ENCODE results near the gene FBN2.

The FBN2 gene

GRCh38 chr5:128376577-128376976, 161.5 kb downstream of the FBN2 start:
- H3K4me1 Mint-ChIP-seq = no peaks in the 10 kb centered on the region
- no peaks in the 10 kb centered on the region for H3K36me3 Mint-ChIP-seq
- no peaks in the 10 kb centered on the region for H3K27me3 Mint-ChIP-seq
- DNase-seq (ENCODE audit: low spot score in 2 of 2) (no peak), ATAC-seq (ENCODE audit: low read depth) (no peak)
- no peak overlapping the region for H3K27ac Mint-ChIP-seq
- H3K9me3 Mint-ChIP-seq = no peaks in the 10 kb centered on the region
- no peak overlapping the region for H3K4me3 Mint-ChIP-seq

- ATAC-seq (ENCODE audit: low read depth) = no peak
- H3K27ac Mint-ChIP-seq = no peak overlapping the region
- H3K4me3 Mint-ChIP-seq = no peak overlapping the region
- no peaks in the 10 kb centered on the region for H3K9me3 Mint-ChIP-seq
- DNase-seq (ENCODE audit: low spot score in 2 of 2) = no peak
- H3K36me3 Mint-ChIP-seq = no peaks in the 10 kb centered on the region
- no peaks in the 10 kb centered on the region for H3K27me3 Mint-ChIP-seq
- no peaks in the 10 kb centered on the region for H3K4me1 Mint-ChIP-seq
These were observed 171.9 kb downstream of the FBN2 start for GRCh38 chr5:128366147-128366546.

GRCh38 chr5:128362370-128362769, 175.7 kb downstream of the FBN2 start:
- no peak for ATAC-seq (ENCODE audit: low read depth)
- H3K27me3 Mint-ChIP-seq = no peaks in the 10 kb centered on the region
- no peaks in the 10 kb centered on the region for H3K4me1 Mint-ChIP-seq
- H3K4me3 Mint-ChIP-seq = no peak overlapping the region
- no peak overlapping the region for H3K27ac Mint-ChIP-seq
- H3K9me3 Mint-ChIP-seq = no peaks in the 10 kb centered on the region
- no peaks in the 10 kb centered on the region for H3K36me3 Mint-ChIP-seq
- no peak for DNase-seq (ENCODE audit: low spot score in 2 of 2)

- Mint-ChIP-seq H3K4me3 (no peak overlapping the region), H3K4me1 (no peaks in the 10 kb centered on the region), H3K9me3 (no peaks in the 10 kb centered on the region), H3K27ac (no peak overlapping the region), H3K27me3 (no peaks in the 10 kb centered on the region), H3K36me3 (no peaks in the 10 kb centered on the region)
- ATAC-seq (ENCODE audit: low read depth) (no peak), DNase-seq (ENCODE audit: low spot score in 2 of 2) (no peak)
These were observed 179.2 kb downstream of the FBN2 start for GRCh38 chr5:128358826-128359225.

GRCh38 chr5:128357226-128357625, 180.8 kb downstream of the FBN2 start:
- H3K9me3 Mint-ChIP-seq = no peaks in the 10 kb centered on the region
- no peaks in the 10 kb centered on the region for H3K36me3 Mint-ChIP-seq
- no peak for ATAC-seq (ENCODE audit: low read depth)
- no peaks in the 10 kb centered on the region for H3K4me1 Mint-ChIP-seq
- H3K27ac Mint-ChIP-seq = no peak overlapping the region
- DNase-seq (ENCODE audit: low spot score in 2 of 2) = no peak
- no peaks in the 10 kb centered on the region for H3K27me3 Mint-ChIP-seq
- no peak overlapping the region for H3K4me3 Mint-ChIP-seq

- Mint-ChIP-seq H3K27ac (no peak overlapping the region), H3K4me1 (no peaks in the 10 kb centered on the region), H3K27me3 (no peaks in the 10 kb centered on the region), H3K4me3 (no peak overlapping the region), H3K9me3 (no peaks in the 10 kb centered on the region), H3K36me3 (no peaks in the 10 kb centered on the region)
- DNase-seq (ENCODE audit: low spot score in 2 of 2) (no peak), ATAC-seq (ENCODE audit: low read depth) (no peak)
These were observed 182.1 kb downstream of the FBN2 start for GRCh38 chr5:128355961-128356360.

DNA sequence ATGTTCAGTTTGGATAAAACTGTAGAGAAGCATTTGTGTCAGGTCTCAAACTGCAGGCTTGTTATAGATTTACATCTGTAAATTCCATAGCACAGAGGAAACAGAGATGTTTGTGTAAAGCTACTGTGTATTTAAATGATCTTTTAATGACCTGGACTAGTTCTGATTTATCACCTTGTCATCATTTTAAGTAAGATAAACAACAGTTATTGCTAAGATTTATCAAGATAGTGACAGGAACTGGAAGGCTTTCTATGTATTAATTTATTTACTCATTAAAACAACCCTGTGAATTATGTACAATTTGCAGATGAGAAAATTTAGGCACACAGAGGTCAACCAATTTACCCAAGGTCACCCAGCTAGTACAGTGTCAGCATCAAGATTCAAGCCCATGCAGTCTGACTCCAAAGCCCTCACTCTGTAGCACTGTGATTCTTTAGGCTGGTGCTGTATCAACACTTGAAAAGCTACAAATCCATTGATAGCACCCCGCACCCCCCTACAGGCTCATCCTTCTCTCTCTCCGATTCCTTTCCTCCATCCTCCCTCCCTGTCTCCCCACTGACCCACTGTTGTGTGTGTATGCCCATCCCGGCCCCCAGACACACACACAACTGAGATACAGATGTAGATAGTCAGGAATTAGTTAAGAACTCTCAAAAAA, 184.5 kb downstream of the FBN2 start:
- no peaks in the 10 kb centered on the region for H3K36me3 Mint-ChIP-seq

GRCh38 chr5:128350705-128351104, 187.3 kb downstream of the FBN2 start:
- no peaks in the 10 kb centered on the region for H3K4me1 Mint-ChIP-seq
- no peaks in the 10 kb centered on the region for H3K36me3 Mint-ChIP-seq
- no peak overlapping the region for H3K27ac Mint-ChIP-seq
- H3K9me3 Mint-ChIP-seq = no peaks in the 10 kb centered on the region
- no peaks in the 10 kb centered on the region for H3K27me3 Mint-ChIP-seq
- H3K4me3 Mint-ChIP-seq = no peak overlapping the region
- DNase-seq (ENCODE audit: low spot score in 2 of 2) (no peak), ATAC-seq (ENCODE audit: low read depth) (no peak)

More for the DNA sequence above, 184.5 kb downstream of the FBN2 start:
- Mint-ChIP-seq H3K9me3 (no peaks in the 10 kb centered on the region), H3K27me3 (no peaks in the 10 kb centered on the region), H3K27ac (no peak overlapping the region), H3K4me3 (no peak overlapping the region), H3K4me1 (no peaks in the 10 kb centered on the region)
- DNase-seq (ENCODE audit: low spot score in 2 of 2) = no peak
- ATAC-seq (ENCODE audit: low read depth) = no peak

- no peaks in the 10 kb centered on the region for H3K9me3 Mint-ChIP-seq
- H3K27ac Mint-ChIP-seq = no peak overlapping the region
- no peaks in the 10 kb centered on the region for H3K27me3 Mint-ChIP-seq
- ATAC-seq (ENCODE audit: low read depth) (no peak), DNase-seq (ENCODE audit: low spot score in 2 of 2) (no peak)
- H3K36me3 Mint-ChIP-seq = no peaks in the 10 kb centered on the region
- no peak overlapping the region for H3K4me3 Mint-ChIP-seq
- no peaks in the 10 kb centered on the region for H3K4me1 Mint-ChIP-seq
These were observed 188.8 kb downstream of the FBN2 start for GRCh38 chr5:128349044-128349858.

DNA sequence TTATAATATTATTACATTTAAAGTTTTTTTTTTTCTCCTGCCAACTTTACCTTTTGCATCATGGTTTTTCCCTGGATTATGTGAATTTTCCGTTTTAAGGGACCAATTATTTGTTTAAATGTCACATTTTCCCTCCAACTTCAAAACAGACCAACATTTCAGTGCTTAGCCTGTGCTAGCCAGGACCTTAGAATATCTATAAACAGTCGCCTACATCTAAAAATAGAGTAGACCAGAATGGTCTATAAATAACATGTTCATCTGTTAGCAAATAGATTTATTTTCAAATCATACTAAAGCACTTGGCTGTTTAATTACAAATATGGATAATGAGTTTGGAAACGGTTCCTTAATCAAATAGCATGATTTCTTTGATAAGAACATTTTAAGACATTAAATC, 192.0 kb downstream of the FBN2 start:
- Mint-ChIP-seq H3K27ac (no peak overlapping the region), H3K4me3 (no peak overlapping the region), H3K27me3 (no peaks in the 10 kb centered on the region), H3K9me3 (peaks cover 3% of the 10 kb centered on the region), H3K4me1 (no peaks in the 10 kb centered on the region), H3K36me3 (no peaks in the 10 kb centered on the region)
- no peak for ATAC-seq (ENCODE audit: low read depth)
- no peak for DNase-seq (ENCODE audit: low spot score in 2 of 2)

GRCh38 chr5:128345247-128345646, 192.8 kb downstream of the FBN2 start:
- Mint-ChIP-seq H3K4me1 (no peaks in the 10 kb centered on the region), H3K9me3 (peaks cover 3% of the 10 kb centered on the region), H3K27me3 (no peaks in the 10 kb centered on the region), H3K4me3 (no peak overlapping the region), H3K36me3 (no peaks in the 10 kb centered on the region), H3K27ac (no peak overlapping the region)
- no peak for DNase-seq (ENCODE audit: low spot score in 2 of 2)
- ATAC-seq (ENCODE audit: low read depth) = no peak

DNA sequence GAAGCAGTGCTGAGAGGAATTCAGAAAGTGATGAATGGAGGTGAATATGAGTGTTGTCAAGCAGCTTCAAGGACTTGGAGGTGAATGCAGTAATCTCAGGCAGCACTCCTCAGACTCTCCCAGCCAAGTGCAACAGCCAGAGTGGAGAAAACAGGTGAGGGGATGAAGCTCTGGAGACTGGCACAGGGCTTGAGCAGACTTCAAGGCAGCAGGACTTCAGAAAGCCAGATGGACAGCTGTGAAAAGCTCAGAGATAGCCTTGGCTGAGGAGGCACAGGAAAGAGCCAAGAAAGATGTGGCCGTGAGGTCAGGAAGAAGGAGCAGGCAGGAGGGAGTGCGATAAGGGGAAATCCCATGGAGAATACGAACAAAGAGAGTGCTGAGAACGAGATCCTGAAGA, 194.9 kb downstream of the FBN2 start:
- no peak for DNase-seq (ENCODE audit: low spot score in 2 of 2)
- Mint-ChIP-seq H3K9me3 (peaks cover 3% of the 10 kb centered on the region), H3K27me3 (no peaks in the 10 kb centered on the region), H3K4me1 (no peaks in the 10 kb centered on the region), H3K36me3 (no peaks in the 10 kb centered on the region), H3K27ac (no peak overlapping the region), H3K4me3 (no peak overlapping the region)
- ATAC-seq (ENCODE audit: low read depth) = no peak

GRCh38 chr5:128341056-128341455, 197.0 kb downstream of the FBN2 start:
- no peaks in the 10 kb centered on the region for H3K27me3 Mint-ChIP-seq
- no peak overlapping the region for H3K4me3 Mint-ChIP-seq
- H3K4me1 Mint-ChIP-seq = no peaks in the 10 kb centered on the region
- H3K9me3 Mint-ChIP-seq = peaks cover 3% of the 10 kb centered on the region
- H3K36me3 Mint-ChIP-seq = no peaks in the 10 kb centered on the region
- DNase-seq (ENCODE audit: low spot score in 2 of 2) (no peak), ATAC-seq (ENCODE audit: low read depth) (no peak)
- no peak overlapping the region for H3K27ac Mint-ChIP-seq

DNA sequence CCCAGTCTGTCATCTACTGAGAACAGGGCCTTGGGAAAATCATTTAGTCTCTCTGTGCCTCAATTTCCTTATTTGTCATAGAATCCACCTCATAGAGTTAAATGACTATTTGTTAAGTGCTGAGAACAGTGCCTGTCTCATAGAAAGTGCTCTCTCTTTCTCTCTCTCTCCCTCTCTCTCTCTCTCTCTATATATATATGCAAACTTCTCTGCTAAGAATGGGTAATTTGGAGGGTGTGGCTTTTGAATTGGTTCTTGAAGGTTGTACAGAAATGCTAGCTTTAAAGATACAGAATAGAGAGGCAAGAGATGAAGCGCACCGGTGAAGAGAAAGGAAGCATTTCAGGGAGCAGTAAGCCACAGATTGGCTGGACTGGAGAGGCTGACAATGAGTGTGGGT, 197.4 kb downstream of the FBN2 start:
- DNase-seq (ENCODE audit: low spot score in 2 of 2) = no peak
- H3K4me3 Mint-ChIP-seq = no peak overlapping the region
- peaks cover 3% of the 10 kb centered on the region for H3K9me3 Mint-ChIP-seq
- H3K4me1 Mint-ChIP-seq = no peaks in the 10 kb centered on the region
- no peaks in the 10 kb centered on the region for H3K36me3 Mint-ChIP-seq
- no peak for ATAC-seq (ENCODE audit: low read depth)
- no peak overlapping the region for H3K27ac Mint-ChIP-seq
- no peaks in the 10 kb centered on the region for H3K27me3 Mint-ChIP-seq

GRCh38 chr5:128339585-128339984, 198.5 kb downstream of the FBN2 start:
- ATAC-seq (ENCODE audit: low read depth) = no peak
- Mint-ChIP-seq H3K27me3 (no peaks in the 10 kb centered on the region), H3K27ac (no peak overlapping the region), H3K9me3 (peaks cover 3% of the 10 kb centered on the region), H3K4me3 (no peak overlapping the region), H3K36me3 (no peaks in the 10 kb centered on the region), H3K4me1 (no peaks in the 10 kb centered on the region)
- DNase-seq (ENCODE audit: low spot score in 2 of 2) = no peak

All from memory B cell (primary cell).